SU-DHL-6 (cell line): Measurements from ENCODE around the gene IFNL3.

ENCODE experiments used
- H2AFZ ChIP-seq: fragments of 200-600 bp; sonication (generic); 2 replicates; pipeline ENCODE4 v1.6.1; 2014; ENCODE audit warnings: low read depth, mild to moderate bottlenecking, moderate library complexity, mixed read lengths, antibody characterized with exemption, low read length; ENCODE audit not compliant: severe bottlenecking
- H3F3A ChIP-seq: fragments of 200-600 bp; shearing (Covaris generic); 2 replicates; pipeline ENCODE4 v1.6.0; 2016; ENCODE audit warnings: antibody characterized with exemption, mild to moderate bottlenecking; ENCODE audit not compliant: insufficient read depth
- H3K27ac ChIP-seq: fragments of 200-600 bp; sonication (generic); 2 replicates; pipeline ENCODE4 v1.5.1; 2016; ENCODE audit warnings: low read depth, mild to moderate bottlenecking, low read length, moderate library complexity, mixed read lengths
- H3K27me3 ChIP-seq: fragments of 200-600 bp; sonication (generic), shearing (Covaris generic); 2 replicates; pipeline ENCODE4 v1.6.0; 2014; ENCODE audit warnings: mild to moderate bottlenecking, low read length
- H3K36me3 ChIP-seq: fragments of 200-600 bp; sonication (generic); 2 replicates; pipeline ENCODE4 v1.6.1; 2014; ENCODE audit warnings: mild to moderate bottlenecking, low read length, mixed read lengths
- H3K4me2 ChIP-seq: fragments of 300-600, 200-600 bp; shearing (Covaris generic), sonication (generic); 2 replicates; pipeline ENCODE4 v1.6.0; 2014; ENCODE audit warnings: low read length, low read depth, mild to moderate bottlenecking; ENCODE audit not compliant: poor library complexity, severe bottlenecking
- H3K4me3 ChIP-seq: fragments of 200-600 bp; sonication (generic); 2 replicates; pipeline ENCODE4 v1.5.1; 2014; ENCODE audit warnings: antibody characterized with exemption, low read length, mild to moderate bottlenecking, mixed read lengths; ENCODE audit not compliant: insufficient read depth, poor library complexity, severe bottlenecking
- H3K79me2 ChIP-seq: fragments of 200-600 bp; sonication (generic); 2 replicates; pipeline ENCODE4 v1.6.1; 2014; ENCODE audit warnings: mild to moderate bottlenecking, low read length, moderate library complexity; ENCODE audit not compliant: insufficient read depth
- H3K9ac ChIP-seq: fragments of 200-600 bp; sonication (generic); 2 replicates; pipeline ENCODE4 v1.7.0; 2014; ENCODE audit warnings: mild to moderate bottlenecking, low read length
- H3K9me2 ChIP-seq: fragments of 200-600 bp; sonication (generic); replicated peaks from 2 replicates; pipeline ENCODE4 v1.6.1; 2014; ENCODE audit warnings: low read length; ENCODE audit not compliant: insufficient read depth
- H3K9me3 ChIP-seq: fragments of 200-600 bp; sonication (generic); 2 replicates; pipeline ENCODE4 v1.6.1; 2014; ENCODE audit warnings: low read length, mixed read lengths; ENCODE audit not compliant: insufficient read depth
- H4K20me1 ChIP-seq: fragments of 200-600 bp; sonication (generic); 2 replicates; pipeline ENCODE4 v1.6.1; 2014; ENCODE audit warnings: low read depth, mild to moderate bottlenecking, antibody characterized with exemption, low read length, moderate library complexity, mixed read lengths
- EZH2phosphoT487 ChIP-seq: fragments of 200-600 bp; sonication (generic), shearing (Covaris generic); conservative IDR thresholded peaks from 2 replicates; pipeline ENCODE4 v1.6.1; 2018; ENCODE audit warnings: mild to moderate bottlenecking, antibody characterized with exemption, low read length, moderate library complexity, mixed read lengths
- TF ChIP-seq, protein P1 (sequence below): fragments of 200-600 bp; sonication (generic); IDR thresholded peaks from one replicate; pipeline ENCODE4 v1.5.1; 2017; ENCODE audit warnings: antibody characterized with exemption, mild to moderate bottlenecking, low read length, moderate library complexity; ENCODE audit not compliant: insufficient read depth, poor library complexity, severe bottlenecking

Gene IFNL3

GRCh38 chr19:39196320-39196719, 48.5 kb downstream of the IFNL3 start:
- Histone ChIP-seq H2AFZ (no peak overlapping the region), H3K79me2 (no peaks in the 10 kb centered on the region), H3K36me3 (no peaks in the 10 kb centered on the region), H3K9me3 (no peaks in the 10 kb centered on the region), H4K20me1 (no peaks in the 10 kb centered on the region), H3K27ac (no peak overlapping the region), H3K27me3 (no peaks in the 10 kb centered on the region), H3K9me2 (no peaks in the 10 kb centered on the region), H3K4me2 (no peak overlapping the region), H3K4me3 (no peak overlapping the region), H3K9ac (no peak overlapping the region), H3F3A (no peaks in the 10 kb centered on the region)
- TF ChIP-seq, protein P1, sequence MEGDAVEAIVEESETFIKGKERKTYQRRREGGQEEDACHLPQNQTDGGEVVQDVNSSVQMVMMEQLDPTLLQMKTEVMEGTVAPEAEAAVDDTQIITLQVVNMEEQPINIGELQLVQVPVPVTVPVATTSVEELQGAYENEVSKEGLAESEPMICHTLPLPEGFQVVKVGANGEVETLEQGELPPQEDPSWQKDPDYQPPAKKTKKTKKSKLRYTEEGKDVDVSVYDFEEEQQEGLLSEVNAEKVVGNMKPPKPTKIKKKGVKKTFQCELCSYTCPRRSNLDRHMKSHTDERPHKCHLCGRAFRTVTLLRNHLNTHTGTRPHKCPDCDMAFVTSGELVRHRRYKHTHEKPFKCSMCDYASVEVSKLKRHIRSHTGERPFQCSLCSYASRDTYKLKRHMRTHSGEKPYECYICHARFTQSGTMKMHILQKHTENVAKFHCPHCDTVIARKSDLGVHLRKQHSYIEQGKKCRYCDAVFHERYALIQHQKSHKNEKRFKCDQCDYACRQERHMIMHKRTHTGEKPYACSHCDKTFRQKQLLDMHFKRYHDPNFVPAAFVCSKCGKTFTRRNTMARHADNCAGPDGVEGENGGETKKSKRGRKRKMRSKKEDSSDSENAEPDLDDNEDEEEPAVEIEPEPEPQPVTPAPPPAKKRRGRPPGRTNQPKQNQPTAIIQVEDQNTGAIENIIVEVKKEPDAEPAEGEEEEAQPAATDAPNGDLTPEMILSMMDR: no peak
- no peak for TF ChIP-seq EZH2phosphoT487

DNA sequence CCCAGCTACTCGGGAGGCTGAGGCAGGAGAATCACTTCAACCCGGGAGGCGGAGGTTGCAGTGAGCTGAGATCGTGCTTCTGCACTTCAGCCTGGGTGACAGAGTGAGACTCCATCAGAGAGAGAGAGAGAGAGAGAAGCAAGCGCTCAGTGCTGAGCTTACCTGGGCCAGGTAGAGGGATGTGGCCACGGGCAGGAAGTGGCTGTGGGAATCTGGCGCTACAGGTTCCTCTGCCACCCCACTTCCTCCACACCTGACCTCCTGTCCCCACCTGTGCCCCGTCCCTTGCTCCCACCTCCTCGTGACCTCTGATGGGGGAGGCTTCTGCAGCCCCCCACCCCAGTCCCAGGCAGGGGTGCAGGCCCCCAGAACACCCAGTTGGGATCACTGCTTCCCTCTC, 49.1 kb downstream of the IFNL3 start:
- Histone ChIP-seq H3F3A (no peaks in the 10 kb centered on the region), H3K36me3 (no peaks in the 10 kb centered on the region), H3K9ac (no peak overlapping the region), H3K4me3 (no peak overlapping the region), H3K79me2 (no peaks in the 10 kb centered on the region), H4K20me1 (no peaks in the 10 kb centered on the region), H3K4me2 (no peak overlapping the region), H3K27ac (no peak overlapping the region), H2AFZ (no peak overlapping the region), H3K9me3 (no peaks in the 10 kb centered on the region), H3K27me3 (no peaks in the 10 kb centered on the region), H3K9me2 (no peaks in the 10 kb centered on the region)
- TF ChIP-seq, protein P1: no peak
- TF ChIP-seq EZH2phosphoT487: no peak

GRCh38 chr19:39194832-39195542, 49.8 kb downstream of the IFNL3 start:
- Histone ChIP-seq H3K79me2 (no peaks in the 10 kb centered on the region), H3K9ac (no peak overlapping the region), H2AFZ (no peak overlapping the region), H3K4me2 (no peak overlapping the region), H3K9me3 (no peaks in the 10 kb centered on the region), H4K20me1 (no peaks in the 10 kb centered on the region), H3K27ac (no peak overlapping the region), H3K27me3 (no peaks in the 10 kb centered on the region), H3K4me3 (no peak overlapping the region), H3F3A (no peaks in the 10 kb centered on the region), H3K9me2 (no peaks in the 10 kb centered on the region), H3K36me3 (no peaks in the 10 kb centered on the region)
- TF ChIP-seq, protein P1: no peak
- TF ChIP-seq EZH2phosphoT487: no peak
